ENCODE results near the gene BANP.

Gene BANP

DNA sequence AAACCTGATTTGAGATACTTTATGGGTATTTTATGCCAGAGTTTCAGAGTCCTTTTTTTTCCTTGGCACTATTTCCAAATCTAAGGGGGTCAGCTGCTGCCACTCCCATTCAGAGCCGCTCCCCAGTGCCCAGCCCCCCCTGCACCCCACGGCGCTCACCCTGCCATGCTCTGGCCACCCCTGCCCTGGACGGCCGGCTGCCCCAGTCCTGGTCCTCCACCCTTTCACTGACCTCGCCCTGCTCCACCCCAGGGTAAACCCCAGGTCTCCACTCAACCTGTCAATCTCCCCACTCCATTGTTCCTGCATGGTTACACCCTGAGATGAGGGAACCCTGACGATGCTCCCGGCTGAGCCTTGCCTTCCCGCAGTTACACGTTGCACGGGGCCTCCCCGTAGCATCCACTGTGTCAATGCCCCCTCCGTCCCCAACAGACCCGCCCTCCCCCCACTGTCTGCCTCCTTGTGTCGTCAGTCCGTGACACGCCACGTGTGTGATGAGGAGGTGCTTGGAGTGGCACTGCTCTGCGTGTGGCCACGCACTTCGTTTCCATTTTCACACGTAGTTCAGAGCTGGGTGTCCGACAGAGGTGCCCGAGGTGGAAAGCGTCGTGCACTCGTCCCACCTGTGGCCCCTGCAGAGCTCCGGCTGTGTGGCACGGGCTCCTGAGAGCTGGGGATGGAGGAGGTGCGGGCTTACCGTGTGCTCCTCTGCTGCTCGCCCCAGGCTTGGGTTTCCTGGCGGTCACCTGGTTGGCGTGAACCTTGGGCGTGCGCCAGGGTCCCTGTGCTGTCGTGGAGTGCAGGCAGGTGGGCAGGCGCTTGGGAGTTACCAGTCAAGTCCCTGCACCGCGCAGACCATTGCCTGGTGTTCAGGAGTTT, 116.5 kb downstream of the BANP start:
- TF ChIP-seq, protein P1, sequence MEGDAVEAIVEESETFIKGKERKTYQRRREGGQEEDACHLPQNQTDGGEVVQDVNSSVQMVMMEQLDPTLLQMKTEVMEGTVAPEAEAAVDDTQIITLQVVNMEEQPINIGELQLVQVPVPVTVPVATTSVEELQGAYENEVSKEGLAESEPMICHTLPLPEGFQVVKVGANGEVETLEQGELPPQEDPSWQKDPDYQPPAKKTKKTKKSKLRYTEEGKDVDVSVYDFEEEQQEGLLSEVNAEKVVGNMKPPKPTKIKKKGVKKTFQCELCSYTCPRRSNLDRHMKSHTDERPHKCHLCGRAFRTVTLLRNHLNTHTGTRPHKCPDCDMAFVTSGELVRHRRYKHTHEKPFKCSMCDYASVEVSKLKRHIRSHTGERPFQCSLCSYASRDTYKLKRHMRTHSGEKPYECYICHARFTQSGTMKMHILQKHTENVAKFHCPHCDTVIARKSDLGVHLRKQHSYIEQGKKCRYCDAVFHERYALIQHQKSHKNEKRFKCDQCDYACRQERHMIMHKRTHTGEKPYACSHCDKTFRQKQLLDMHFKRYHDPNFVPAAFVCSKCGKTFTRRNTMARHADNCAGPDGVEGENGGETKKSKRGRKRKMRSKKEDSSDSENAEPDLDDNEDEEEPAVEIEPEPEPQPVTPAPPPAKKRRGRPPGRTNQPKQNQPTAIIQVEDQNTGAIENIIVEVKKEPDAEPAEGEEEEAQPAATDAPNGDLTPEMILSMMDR (IDR thresholded peaks at IDR 0.05; ENCODE audit: low read depth, low read length), result no peak
- in situ Hi-C loops (cut with HindIII; ENCODE audit: low sequenced_read_pairs), result no loop called here
- H3K4me3 ChIP-seq (ENCODE audit: low read depth, low read length), result no peak overlapping the region
- DNase-seq (ENCODE audit: low read depth, low spot score), result no peak

DNA sequence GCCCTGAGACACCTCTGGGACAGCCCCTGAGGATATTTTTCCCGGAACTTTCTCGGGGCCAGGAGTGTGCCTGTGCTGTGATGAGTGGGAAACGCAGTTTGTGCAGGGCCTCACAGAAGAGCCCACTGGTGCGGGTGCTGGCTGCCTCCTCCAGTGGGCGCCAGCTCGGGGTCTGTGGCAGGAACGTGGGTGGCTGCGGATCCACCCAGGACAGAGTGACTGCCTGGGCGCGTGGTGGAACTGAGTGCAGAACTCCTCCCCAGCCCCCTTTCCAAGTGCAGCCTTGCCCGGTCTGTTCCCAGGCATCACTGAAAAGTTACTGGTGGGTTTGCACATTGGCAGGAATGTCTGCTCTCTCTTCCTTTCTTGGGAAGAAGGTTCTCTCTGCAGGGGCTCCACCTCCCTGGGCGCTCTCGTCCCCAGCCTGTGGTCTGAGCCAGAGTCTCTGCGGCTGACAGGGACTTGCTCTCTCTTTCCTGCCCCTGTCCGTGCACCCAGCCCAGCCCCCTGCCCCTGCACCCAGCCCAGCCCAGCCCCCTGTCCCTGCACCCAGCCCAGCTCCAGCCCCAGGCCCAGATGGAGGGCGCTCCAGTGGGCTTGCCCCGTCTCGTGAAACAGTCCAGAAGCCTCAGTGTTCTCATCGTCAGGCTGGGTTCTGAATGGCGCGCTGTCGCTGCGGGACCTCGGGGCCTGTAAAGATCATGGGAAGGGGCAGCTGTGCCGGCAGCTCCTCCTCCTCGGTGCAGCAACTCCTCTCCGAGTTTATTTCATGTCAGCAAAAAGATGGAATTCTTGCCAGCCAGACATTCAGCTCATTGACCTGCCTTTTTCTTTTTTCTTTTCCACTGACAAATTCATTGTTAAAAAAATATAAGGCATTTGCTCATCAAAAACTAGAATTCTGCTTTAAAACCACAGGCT, 117.5 kb downstream of the BANP start:
- in situ Hi-C loops (cut with HindIII; ENCODE audit: low sequenced_read_pairs), result no loop called here
- no peak for DNase-seq (ENCODE audit: low read depth, low spot score)
- no peak overlapping the region for H3K4me3 ChIP-seq (ENCODE audit: low read depth, low read length)
- TF ChIP-seq, protein P1 (IDR thresholded peaks at IDR 0.05; ENCODE audit: low read depth, low read length), result peak; percentile 16

DNA sequence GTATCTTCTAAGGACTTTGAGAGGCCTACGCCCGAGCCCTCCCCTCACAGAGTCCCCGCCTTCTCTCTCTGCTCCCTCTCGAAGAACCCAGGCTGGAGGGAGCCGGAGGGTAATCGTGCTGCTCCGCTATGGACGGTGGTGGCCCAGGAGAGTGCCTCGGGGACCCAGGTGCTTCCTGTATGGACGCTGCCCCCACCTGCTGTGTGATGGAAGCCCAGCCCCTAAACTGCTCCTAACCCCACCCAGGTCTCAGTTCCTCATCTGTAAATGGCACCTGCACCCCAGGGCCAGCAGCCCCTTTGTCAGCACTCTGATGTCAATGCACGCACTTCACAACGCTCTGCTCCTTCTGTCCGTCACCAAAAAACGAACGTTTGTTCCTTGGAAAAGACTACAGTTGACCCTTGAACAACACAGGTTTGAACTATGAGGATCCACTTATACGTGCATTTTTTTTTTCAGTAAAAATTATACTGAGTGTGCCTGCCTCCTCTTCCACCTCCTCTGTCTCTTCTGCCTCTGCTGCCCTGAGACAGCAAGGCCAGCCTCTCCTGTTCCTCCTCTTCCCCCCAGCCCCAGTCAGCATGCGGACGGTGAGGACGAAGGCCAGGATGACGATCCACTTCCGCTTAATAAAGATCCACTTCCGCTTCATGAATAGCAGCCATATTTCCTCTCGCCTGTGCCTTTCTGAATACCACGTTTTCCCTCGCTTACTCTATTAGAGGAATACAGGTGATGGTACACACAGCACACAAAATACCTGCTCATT, 118.3 kb downstream of the BANP start:
- no peak overlapping the region for H3K4me3 ChIP-seq (ENCODE audit: low read depth, low read length)
- TF ChIP-seq, protein P1 (IDR thresholded peaks at IDR 0.05; ENCODE audit: low read depth, low read length), result no peak
- in situ Hi-C loops (cut with HindIII; ENCODE audit: low sequenced_read_pairs), result no loop called here
- no peak for DNase-seq (ENCODE audit: low read depth, low spot score)

DNA sequence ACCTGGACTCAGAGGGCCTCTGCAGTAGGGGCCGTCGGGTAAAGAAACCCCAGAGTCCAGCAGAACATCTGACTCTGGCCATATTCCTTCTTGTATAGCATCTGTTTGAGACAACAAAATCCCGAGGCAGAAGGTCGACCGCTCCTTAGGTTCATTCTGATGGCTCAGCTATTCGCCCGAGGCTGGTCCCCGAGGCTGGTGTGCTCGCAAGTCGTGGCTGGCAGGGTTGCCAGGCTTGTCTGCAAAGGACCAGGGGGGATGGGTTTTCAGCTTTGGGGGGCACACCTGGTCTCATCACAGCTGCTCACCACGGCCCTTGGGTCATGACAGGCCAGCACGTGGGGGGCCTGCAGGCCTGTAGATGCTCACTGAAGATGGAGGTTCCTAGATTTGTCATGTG, 119.1 kb downstream of the BANP start:
- H3K4me3 ChIP-seq (ENCODE audit: low read depth, low read length), result no peak overlapping the region
- TF ChIP-seq, protein P1 (IDR thresholded peaks at IDR 0.05; ENCODE audit: low read depth, low read length), result no peak
- no peak for DNase-seq (ENCODE audit: low read depth, low spot score)
- in situ Hi-C loops (cut with HindIII; ENCODE audit: low sequenced_read_pairs), result no loop called here

DNA sequence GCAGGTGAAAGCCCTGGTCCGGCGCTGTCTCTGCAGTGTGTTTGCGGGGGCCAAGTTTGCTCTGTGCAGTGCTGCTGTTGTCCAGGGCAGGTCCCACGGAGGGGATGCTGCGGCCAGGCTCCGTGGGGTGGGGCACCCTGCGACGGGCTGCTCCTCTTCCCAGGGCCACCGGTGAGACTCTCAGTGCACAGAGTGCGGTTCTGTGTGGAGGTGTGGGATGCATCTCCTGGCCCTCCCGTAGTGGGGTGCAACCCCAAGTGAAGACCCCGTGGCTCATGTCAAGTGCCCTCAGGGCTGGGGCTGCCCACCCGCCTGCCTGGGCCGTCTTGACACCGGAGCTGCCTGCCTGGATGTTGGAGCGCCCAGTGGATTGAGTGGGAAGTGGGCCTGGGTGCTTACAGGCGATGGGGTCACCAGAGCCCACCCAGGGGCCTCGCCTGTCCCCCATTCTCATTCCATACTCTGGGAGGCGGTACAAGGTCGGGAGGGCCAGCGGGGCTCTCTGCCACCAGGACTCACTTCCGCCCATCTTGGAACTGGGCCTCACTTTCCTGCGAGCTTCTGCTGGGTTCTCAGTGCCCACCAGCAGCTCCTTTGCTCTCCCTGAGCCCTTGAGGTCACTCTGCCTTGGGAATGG, 119.9 kb downstream of the BANP start:
- TF ChIP-seq, protein P1 (IDR thresholded peaks at IDR 0.05; ENCODE audit: low read depth, low read length), result no peak
- H3K4me3 ChIP-seq (ENCODE audit: low read depth, low read length), result no peak overlapping the region
- no peak for DNase-seq (ENCODE audit: low read depth, low spot score)
- in situ Hi-C loops (cut with HindIII; ENCODE audit: low sequenced_read_pairs), result no loop called here
